AG09309 (cell line): Measurements from ENCODE around the gene AMZ1.

Source experiments
- DNase-seq: peaks from one replicate; pipeline ENCODE4 v3.0.0-alpha.2; 2010; ENCODE audit warnings: low read depth
- H3K4me3 ChIP-seq: 2 replicates; pipeline ENCODE4 v1.5.1; 2011; ENCODE audit warnings: mild to moderate bottlenecking, low read depth, low read length, moderate library complexity; ENCODE audit not compliant: control insufficient read depth
- TF ChIP-seq, protein P1 (sequence below): IDR thresholded peaks from 2 replicates; pipeline ENCODE4 v1.5.1; 2011; ENCODE audit warnings: mild to moderate bottlenecking, low read depth, low read length, inconsistent platforms; ENCODE audit not compliant: insufficient read depth, control insufficient read depth; ENCODE audit errors: missing control alignments

AMZ1 gene

GRCh38 chr7:2730846-2731770, 43.1 kb downstream of the AMZ1 start:
- H3K4me3 ChIP-seq, result no peak overlapping the region
- no peak for DNase-seq
- TF ChIP-seq, protein P1, sequence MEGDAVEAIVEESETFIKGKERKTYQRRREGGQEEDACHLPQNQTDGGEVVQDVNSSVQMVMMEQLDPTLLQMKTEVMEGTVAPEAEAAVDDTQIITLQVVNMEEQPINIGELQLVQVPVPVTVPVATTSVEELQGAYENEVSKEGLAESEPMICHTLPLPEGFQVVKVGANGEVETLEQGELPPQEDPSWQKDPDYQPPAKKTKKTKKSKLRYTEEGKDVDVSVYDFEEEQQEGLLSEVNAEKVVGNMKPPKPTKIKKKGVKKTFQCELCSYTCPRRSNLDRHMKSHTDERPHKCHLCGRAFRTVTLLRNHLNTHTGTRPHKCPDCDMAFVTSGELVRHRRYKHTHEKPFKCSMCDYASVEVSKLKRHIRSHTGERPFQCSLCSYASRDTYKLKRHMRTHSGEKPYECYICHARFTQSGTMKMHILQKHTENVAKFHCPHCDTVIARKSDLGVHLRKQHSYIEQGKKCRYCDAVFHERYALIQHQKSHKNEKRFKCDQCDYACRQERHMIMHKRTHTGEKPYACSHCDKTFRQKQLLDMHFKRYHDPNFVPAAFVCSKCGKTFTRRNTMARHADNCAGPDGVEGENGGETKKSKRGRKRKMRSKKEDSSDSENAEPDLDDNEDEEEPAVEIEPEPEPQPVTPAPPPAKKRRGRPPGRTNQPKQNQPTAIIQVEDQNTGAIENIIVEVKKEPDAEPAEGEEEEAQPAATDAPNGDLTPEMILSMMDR, result no peak

GRCh38 chr7:2732388-2732787, 44.4 kb downstream of the AMZ1 start:
- H3K4me3 ChIP-seq, result no peak overlapping the region
- TF ChIP-seq, protein P1, result no peak
- no peak for DNase-seq

DNA sequence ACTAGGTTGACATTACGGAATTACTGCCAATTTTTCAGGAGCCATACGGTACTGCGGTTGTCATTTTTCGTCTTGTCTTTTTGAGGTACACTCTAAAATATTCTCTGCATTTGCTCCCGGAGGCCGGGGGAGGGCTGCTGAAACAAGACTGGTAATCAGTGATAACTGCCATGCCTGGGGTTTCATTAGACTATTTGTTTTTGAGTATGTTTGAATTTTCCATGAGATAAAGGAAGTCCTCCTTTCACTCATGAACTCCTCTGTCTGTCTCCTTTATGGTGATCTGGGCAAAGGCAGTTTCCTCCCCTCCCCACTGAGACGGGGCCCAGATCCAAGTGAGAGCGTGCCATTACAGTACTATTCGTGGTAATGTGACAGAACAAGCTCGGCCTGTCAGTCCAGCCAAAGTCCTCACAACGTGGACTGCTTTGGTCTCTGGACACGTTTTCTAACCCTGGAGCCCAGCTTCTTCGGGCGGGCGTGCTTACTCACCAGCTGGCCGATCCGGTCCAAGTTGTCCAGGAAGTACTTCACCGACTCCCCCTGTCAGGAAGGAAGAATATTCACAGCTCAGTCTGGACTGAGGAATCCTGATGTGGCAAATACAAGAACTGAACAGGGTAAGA, 45.1 kb downstream of the AMZ1 start:
- TF ChIP-seq, protein P1, result no peak
- no peak for DNase-seq
- H3K4me3 ChIP-seq, result no peak overlapping the region

DNA sequence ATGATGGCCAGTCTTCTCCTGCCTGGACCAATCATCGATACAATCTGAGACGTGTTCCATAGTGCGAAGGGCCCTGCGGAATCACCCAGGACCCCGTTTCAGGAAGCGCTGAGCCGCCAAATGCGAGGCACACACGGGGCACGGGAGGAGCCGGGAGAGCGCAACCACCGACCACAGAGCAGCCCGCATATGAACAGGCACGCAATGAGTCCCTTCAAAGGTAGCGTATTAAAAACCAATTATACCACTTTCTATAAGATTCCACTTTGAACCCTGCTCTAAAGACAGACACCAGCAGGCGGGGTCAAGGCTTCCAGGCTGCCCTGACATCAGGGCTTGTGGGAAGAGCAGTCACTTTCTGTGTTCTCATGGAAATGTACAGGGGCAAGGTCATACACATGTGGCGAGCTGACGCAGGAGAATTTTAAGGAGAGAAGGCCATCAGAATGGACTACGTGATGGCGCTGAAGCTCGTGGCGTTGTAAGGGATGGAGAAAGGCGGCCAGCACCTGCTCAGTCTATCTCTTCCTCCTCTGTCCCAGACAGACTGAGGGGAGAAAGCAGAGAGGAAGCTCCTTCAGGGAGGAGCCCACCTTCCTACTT, 46.2 kb downstream of the AMZ1 start:
- TF ChIP-seq, protein P1, result no peak
- no peak overlapping the region for H3K4me3 ChIP-seq
- DNase-seq, result no peak

- TF ChIP-seq, protein P1, result no peak
- no peak for DNase-seq
- no peak overlapping the region for H3K4me3 ChIP-seq
These were observed 47.0 kb downstream of the AMZ1 start for GRCh38 chr7:2734751-2735571.

- no peak for DNase-seq
- H3K4me3 ChIP-seq, result no peak overlapping the region
- TF ChIP-seq, protein P1, result no peak
These were observed 47.7 kb downstream of the AMZ1 start for GRCh38 chr7:2735744-2736143.
